ENCODE measurements around the gene U2AF2. TPM values are rescaled to one million over a fixed set of nuclear protein-coding genes. Genes with fewer than 3 reads are reported as not detected.

Gene U2AF2
- total and polyA plus RNA-seq, 2 of the 8 experiments (the other 6 are each of a cell fraction or from before 2014, with no cell fraction given): 162 to 252 TPM

GRCh38 chr19:55618426-55618825 is 36.4 kb upstream of the U2AF2 start:
- H2BK12ac ChIP-seq (ENCODE audit: low read depth, low read length): no peak overlapping the region
- H2AK5ac ChIP-seq (ENCODE audit: low read depth, low read length): no peak overlapping the region
- no peak overlapping the region for H3K9ac ChIP-seq (replicated peaks in 1 of 4; ENCODE audit: extremely low read depth in 1 of 4, low read depth in 3 of 4, low read length in 3 of 4)
- no peak overlapping the region for H2BK20ac ChIP-seq (ENCODE audit: low read length)
- H3K56ac ChIP-seq (replicated peaks; ENCODE audit: insufficient read length, low read depth, low read length): no peak overlapping the region
- H3K27me3 ChIP-seq (replicated peaks in 1 of 4; ENCODE audit: control insufficient read depth in 3 of 4, extremely low read depth in 1 of 4, insufficient read depth in 3 of 4, low read length in 3 of 4): peaks cover 0 to 2% (median 0%) of the 10 kb centered on the region in 4 experiments; a peak in 1 of 7 replicates
- ChIA-PET CTCF (ENCODE audit: partially characterized antibody) (interaction anchor here (0.8 to 8.0 kb wide), 7 partner anchors 12 to 477 kb away, joined by 3 to 38 read pairs (median 3); partner anchors contain the start of gene ZNF865), POLR2A (ENCODE audit: partially characterized antibody) (interaction anchor here (0.8 to 6.1 kb wide), 9 partner anchors 7 to 235 kb away, joined by 3 to 32 read pairs (median 5); partner anchors contain the start of genes CCDC106, FIZ1 and ZNF865)
- H2BK120ac ChIP-seq (replicated peaks; ENCODE audit: low read depth, low read length): no peak overlapping the region
- no peak overlapping the region for H4K5ac ChIP-seq (ENCODE audit: insufficient read length, low read depth, low read length)
- H3K4me1 ChIP-seq (replicated peaks in 1 of 4; ENCODE audit: control insufficient read depth in 3 of 4, insufficient read depth in 4 of 4, low read length in 3 of 4): no peaks in the 10 kb centered on the region
- peaks cover 0 to 42% (median 4%) of the 10 kb centered on the region in 4 experiments; a peak in 6 of 8 replicates for H3K36me3 ChIP-seq (ENCODE audit: control insufficient read depth in 2 of 4, insufficient read depth in 4 of 4, low read length in 3 of 4)
- H3K23ac ChIP-seq (ENCODE audit: insufficient read length): no peak overlapping the region
- H2BK5ac ChIP-seq (ENCODE audit: low read depth, low read length): no peak overlapping the region
- H3K18ac ChIP-seq (ENCODE audit: extremely low read depth, low read length): no peak overlapping the region
- no peak overlapping the region for H3K4me3 ChIP-seq (ENCODE audit: extremely low read depth in 1 of 4, insufficient read depth in 2 of 4, low read depth in 3 of 4, low read length in 4 of 4)
- DNase-seq (ENCODE audit: low read depth in 1 of 2, low spot score in 2 of 2) (no peak), FAIRE-seq (no peak)
- H4K20me1 ChIP-seq (replicated peaks in 1 of 2; ENCODE audit: control insufficient read depth in 1 of 2, insufficient read depth in 2 of 2, low read length in 2 of 2): peaks cover 2 to 3% of the 10 kb centered on the region in 2 experiments
- no peak overlapping the region for H3K4me2 ChIP-seq (ENCODE audit: insufficient read depth in 1 of 2, low read depth in 2 of 2, low read length in 2 of 2)
- no peak overlapping the region for H3K27ac ChIP-seq (ENCODE audit: low read depth, low read length)
- no peak overlapping the region for H3K14ac ChIP-seq (ENCODE audit: insufficient read length)
- H2AFZ ChIP-seq (ENCODE audit: low read length): no peak overlapping the region
- TF ChIP-seq, protein P1, sequence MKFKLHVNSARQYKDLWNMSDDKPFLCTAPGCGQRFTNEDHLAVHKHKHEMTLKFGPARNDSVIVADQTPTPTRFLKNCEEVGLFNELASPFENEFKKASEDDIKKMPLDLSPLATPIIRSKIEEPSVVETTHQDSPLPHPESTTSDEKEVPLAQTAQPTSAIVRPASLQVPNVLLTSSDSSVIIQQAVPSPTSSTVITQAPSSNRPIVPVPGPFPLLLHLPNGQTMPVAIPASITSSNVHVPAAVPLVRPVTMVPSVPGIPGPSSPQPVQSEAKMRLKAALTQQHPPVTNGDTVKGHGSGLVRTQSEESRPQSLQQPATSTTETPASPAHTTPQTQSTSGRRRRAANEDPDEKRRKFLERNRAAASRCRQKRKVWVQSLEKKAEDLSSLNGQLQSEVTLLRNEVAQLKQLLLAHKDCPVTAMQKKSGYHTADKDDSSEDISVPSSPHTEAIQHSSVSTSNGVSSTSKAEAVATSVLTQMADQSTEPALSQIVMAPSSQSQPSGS (IDR thresholded peaks at IDR 0.05; ENCODE audit: low read length): no peak
- no peak for TF ChIP-seq HDAC2 (IDR thresholded peaks at IDR 0.05; ENCODE audit: borderline replicate concordance in 1 of 2, low read depth in 2 of 2, low read length in 2 of 2)
- no peak for TF ChIP-seq TAF1 (IDR thresholded peaks at IDR 0.05; ENCODE audit: low read depth, low read length)
- TF ChIP-seq SUZ12 (IDR thresholded peaks at IDR 0.05; ENCODE audit: low read length): no peak
- TF ChIP-seq RAD21 (IDR thresholded peaks at IDR 0.05 in 1 of 2, conservative IDR thresholded peaks at IDR 0.05 in 1 of 2; ENCODE audit: low read depth in 2 of 2, low read length in 2 of 2): no peak
- TF ChIP-seq EZH2 (IDR thresholded peaks at IDR 0.05; ENCODE audit: low read depth, low read length, severe bottlenecking): no peak
- no peak for TF ChIP-seq JUND (IDR thresholded peaks at IDR 0.05; ENCODE audit: low read length)
- TF ChIP-seq POLR2A (IDR thresholded peaks at IDR 0.05; ENCODE audit: control extremely low read depth in 1 of 2, low read depth in 2 of 2, low read length in 2 of 2): no peak
- H4K8ac ChIP-seq (ENCODE audit: extremely low read depth, insufficient read depth, low read length): no peak overlapping the region
- H3K23me2 ChIP-seq (ENCODE audit: low read depth, low read length): no peaks in the 10 kb centered on the region
- no peak overlapping the region for H2BK15ac ChIP-seq (ENCODE audit: low read length)
- no peak overlapping the region for H4K91ac ChIP-seq (replicated peaks; ENCODE audit: insufficient read length, low read length)
- WGBS, 2 experiments (ENCODE audit: extremely low coverage in 1 of 2, insufficient coverage in 1 of 2, insufficient read length in 1 of 2, insufficient replicate concordance in 2 of 2, low coverage in 1 of 2, low lambda C conversion rate in 2 of 2, missing lambda C conversion rate in 1 of 2): 98% methylated on average over 5 of the region's 7 CpGs; no CpG with 5 or more reads in 1 of the 2 experiments
- H3K4ac ChIP-seq (replicated peaks; ENCODE audit: insufficient read length, low read depth, low read length): no peak overlapping the region
- no peaks in the 10 kb centered on the region for H3K79me1 ChIP-seq (ENCODE audit: low read depth, low read length)
- H3K9me3 ChIP-seq (ENCODE audit: insufficient read depth in 2 of 2, low read depth in 1 of 2, low read length in 1 of 2): no peaks in the 10 kb centered on the region; a peak in 1 of 4 replicates
- H3K79me2 ChIP-seq (ENCODE audit: control insufficient read depth in 1 of 2, insufficient read depth in 2 of 2, low read length in 2 of 2): no peaks in the 10 kb centered on the region

Data from H1 (cell line).